Measurements from ENCODE around the gene SLC11A2. TPM values are rescaled to one million over a fixed set of nuclear protein-coding genes. Genes with fewer than 3 reads are reported as not detected.
"Not testable (repeated sequence)": the region's sequence is repeated elsewhere in the genome, so short reads cannot be mapped to it uniquely, and the experiment has no call there.

SLC11A2 gene
- polyA plus RNA-seq, 3 donors from 2014 or later, result 9.7 to 14.8 (median 11.2) TPM

- Mint-ChIP-seq H3K27me3 (ENCODE audit: low read depth in 3 of 3) (no peaks in the 10 kb centered on the region), H3K36me3 (peaks cover 0 to 8% (median 7%) of the 10 kb centered on the region in 3 donors), H3K9me3 (no peaks in the 10 kb centered on the region), H3K27ac (no peak overlapping the region), H3K4me1 (peaks cover 9% of the 10 kb centered on the region in 2 donors), H3K4me3 (no peak overlapping the region)
- DNase-seq, result no peak
Observed at GRCh38 chr12:50937653-50938052, 88.5 kb downstream of the SLC11A2 start.

DNA sequence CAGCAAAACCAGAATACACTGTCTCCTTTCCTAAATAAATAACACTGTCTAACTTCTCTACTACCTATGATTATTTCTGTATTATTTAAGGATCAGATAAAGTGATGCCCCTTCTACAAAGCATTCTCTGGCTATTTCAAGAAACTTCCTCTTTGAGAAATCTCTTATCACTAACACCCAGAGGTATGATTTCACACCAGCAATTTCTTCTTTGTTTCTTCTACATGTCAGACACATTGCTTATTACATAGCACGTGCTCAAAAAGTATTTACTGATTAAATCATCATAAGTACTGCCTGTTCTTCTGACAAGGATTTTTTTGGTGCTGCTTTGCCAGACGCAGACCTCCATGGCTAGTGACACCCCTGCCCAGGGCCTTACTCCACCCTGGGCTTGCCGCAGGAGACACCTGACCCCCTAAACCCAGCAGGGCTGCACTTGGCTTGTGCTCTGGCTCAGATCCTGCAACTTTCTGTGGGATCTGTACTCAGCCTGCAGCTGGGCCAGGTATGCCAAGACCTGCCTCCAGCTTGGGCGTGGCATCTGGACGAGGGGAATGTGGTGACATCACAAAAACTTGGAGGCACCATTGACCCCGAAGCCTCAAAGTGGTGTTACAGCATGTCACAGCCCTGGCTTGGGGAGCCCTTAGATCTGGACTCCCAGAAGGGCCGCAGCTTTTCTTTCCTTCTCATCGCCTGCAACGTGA, 89.2 kb downstream of the SLC11A2 start:
- Mint-ChIP-seq H3K4me1 (peaks cover 9% of the 10 kb centered on the region in 2 donors), H3K9me3 (no peaks in the 10 kb centered on the region), H3K36me3 (peaks cover 0 to 15% (median 6%) of the 10 kb centered on the region in 3 donors), H3K4me3 (no peak overlapping the region), H3K27me3 (ENCODE audit: low read depth in 3 of 3) (no peaks in the 10 kb centered on the region), H3K27ac (peak overlapping the region in 4 of 6 donors; percentile 5 to 58 (median 11))
- no peak for DNase-seq

DNA sequence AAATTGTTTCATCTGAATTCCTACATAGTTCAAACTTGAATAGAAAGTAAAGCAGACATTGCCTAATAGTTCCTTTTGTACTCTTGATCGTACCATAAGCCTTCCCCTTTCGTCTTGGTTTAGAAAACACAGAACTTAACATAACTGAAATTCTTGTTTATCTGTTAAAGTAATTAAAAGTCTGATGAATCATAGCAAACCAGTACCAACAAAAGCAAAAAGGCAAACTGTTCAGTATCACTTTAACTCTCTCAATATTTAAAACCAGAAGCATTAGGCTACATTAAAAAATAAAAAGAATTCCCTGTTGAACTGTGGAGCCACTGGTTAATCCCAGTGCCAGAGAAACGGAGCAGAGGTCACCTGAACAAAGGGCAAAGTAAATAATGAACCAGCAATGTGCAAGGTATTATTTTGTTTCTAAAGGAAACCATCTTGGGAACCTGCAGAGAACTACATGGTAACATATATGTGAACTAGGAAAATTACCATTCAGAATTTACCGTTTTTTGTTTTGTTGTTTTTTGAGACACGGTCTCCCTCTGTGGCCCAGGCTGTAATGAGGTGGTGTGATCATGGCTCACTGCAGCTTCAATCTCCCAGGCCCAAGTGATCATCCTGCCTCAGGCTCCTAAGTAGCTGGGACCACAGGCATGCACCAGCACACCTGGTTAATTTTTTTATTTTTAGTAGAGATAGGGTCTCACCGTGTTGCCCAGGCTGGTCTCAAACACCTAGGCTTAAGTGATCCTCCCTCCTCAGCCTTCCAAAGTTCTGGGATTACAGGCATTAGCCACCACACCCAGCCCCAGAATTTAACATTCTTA, 91.0 kb downstream of the SLC11A2 start:
- no peaks in the 10 kb centered on the region for H3K27me3 Mint-ChIP-seq (ENCODE audit: low read depth in 3 of 3)
- peak overlapping the region in 2 of 6 donors; percentile 62 for H3K27ac Mint-ChIP-seq
- H3K9me3 Mint-ChIP-seq, result no peaks in the 10 kb centered on the region
- no peak for DNase-seq
- H3K36me3 Mint-ChIP-seq, result peaks cover 5 to 24% (median 6%) of the 10 kb centered on the region in 3 donors
- peaks cover 9 to 15% of the 10 kb centered on the region in 2 donors for H3K4me1 Mint-ChIP-seq
- no peak overlapping the region for H3K4me3 Mint-ChIP-seq

DNA sequence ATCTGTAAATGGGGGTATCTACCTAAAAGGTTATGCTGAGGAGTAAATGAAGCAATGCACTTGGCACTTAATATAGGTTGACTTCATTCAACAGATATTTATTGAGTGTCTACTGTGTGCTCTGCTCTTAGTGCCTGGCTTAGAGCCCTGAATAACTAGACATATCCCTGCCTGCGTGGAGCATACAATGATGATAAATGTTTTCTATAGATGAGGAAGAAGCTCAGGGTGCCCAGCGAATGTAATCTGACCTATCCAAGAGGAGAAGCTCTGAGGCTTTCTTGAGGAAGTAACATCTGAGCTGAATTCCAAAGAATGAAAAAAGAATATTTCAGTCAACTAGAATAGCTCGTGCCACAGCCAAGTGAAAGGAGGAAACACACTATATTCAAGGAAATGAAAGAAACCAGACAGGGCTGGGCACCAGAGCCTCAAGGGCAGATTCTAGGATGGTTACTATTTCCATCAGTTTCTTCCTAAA, 91.8 kb downstream of the SLC11A2 start:
- Mint-ChIP-seq H3K36me3 (peaks cover 9 to 25% (median 12%) of the 10 kb centered on the region in 3 donors), H3K27ac (peak overlapping the region in 3 of 6 donors; percentile 5 to 30 (median 23)), H3K4me3 (no peak overlapping the region), H3K9me3 (no peaks in the 10 kb centered on the region), H3K27me3 (ENCODE audit: low read depth in 3 of 3) (no peaks in the 10 kb centered on the region), H3K4me1 (peaks cover 10 to 22% of the 10 kb centered on the region in 2 donors)
- DNase-seq, result no peak

DNA sequence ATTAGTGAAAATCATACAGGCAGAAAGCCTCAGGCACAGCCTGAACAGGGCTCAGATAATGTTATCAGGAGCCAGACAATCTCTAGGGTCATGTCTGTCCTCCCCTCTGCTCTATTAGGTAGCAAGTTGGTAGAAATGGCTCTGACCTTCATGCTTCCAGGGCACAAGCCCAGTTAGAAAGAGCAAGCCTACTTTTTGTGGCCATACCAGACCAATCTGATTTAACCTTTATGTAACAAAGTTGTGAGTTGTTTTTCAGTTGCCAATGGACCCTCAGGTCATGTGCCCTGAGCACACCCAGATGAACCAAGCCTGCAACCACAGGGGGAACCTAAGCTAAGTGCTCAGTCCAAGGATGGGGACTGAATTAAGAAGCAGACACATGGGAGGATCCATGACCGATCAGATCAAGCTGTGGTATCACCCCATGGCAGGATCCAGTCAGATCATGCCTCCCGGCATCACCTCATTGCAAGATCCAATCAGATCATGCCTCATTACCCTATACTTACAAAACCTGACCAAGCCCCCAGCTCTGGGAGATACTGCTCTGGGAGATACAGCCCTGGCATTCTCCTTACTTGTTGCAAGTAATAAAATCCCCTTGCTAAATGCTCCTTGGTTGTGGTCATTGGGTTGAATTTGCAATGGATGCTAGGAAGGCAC, 92.6 kb downstream of the SLC11A2 start:
- no peaks in the 10 kb centered on the region for H3K27me3 Mint-ChIP-seq (ENCODE audit: low read depth in 3 of 3)
- peak overlapping the region in 2 of 6 donors; percentile 18 to 73 for H3K27ac Mint-ChIP-seq
- H3K4me1 Mint-ChIP-seq, result peaks cover 18 to 30% of the 10 kb centered on the region in 2 donors
- H3K36me3 Mint-ChIP-seq, result peaks cover 9 to 26% (median 12%) of the 10 kb centered on the region in 3 donors
- no peak for DNase-seq
- H3K9me3 Mint-ChIP-seq, result no peaks in the 10 kb centered on the region
- no peak overlapping the region for H3K4me3 Mint-ChIP-seq

DNA sequence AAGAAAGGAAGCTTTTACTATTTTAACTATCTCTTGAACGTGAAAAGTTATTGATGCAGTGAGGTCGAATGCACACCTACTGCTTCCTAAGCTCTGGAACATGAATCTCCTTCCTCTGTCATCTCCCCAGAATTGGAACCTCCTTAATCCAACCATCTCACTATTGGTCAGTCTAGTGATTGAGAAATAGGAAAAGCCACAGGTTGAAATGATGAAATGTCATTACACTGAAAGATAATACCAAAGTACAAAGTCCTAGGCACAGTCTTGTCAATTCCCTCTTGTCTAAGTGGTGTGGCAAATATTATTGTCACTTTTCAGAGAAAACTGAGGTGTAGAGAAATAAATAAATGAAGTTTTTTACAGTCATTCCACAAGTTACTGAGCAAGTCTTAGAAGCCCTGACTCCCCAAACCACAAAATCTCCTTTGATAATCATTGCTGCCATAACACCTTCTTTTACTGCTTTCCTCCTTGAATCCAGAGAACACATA, 93.3 kb downstream of the SLC11A2 start:
- Mint-ChIP-seq H3K4me1 (peaks cover 26 to 37% of the 10 kb centered on the region in 2 donors), H3K4me3 (no peak overlapping the region)

DNA sequence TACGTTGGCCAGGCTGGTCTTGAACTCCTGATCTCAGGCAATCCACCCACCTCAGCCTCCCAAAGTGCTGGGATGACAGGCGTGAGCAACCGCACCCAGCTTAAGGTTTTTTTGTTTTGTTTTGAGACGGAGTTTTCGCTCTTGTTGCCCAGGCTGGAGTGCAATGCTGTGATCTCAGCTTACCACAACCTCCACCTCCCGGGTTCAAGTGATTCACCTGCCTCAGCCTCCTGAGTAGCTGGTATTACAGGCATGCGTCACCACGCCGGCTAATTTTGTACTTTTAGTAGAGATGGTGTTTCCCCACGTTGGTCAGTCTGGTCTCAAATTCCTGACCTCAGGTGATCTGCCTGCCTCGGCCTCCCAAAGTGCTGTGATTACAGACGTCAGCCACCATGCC, 95.7 kb downstream of the SLC11A2 start:
- peaks cover 9 to 28% (median 12%) of the 10 kb centered on the region in 3 donors for H3K36me3 Mint-ChIP-seq
- DNase-seq; H3K9me3 Mint-ChIP-seq; H3K4me3 Mint-ChIP-seq; H3K27me3 Mint-ChIP-seq (ENCODE audit: low read depth in 3 of 3): not testable (repeated sequence)
- peak overlapping the region in 1 of 6 donors; percentile 48 for H3K27ac Mint-ChIP-seq
- H3K4me1 Mint-ChIP-seq, result peaks cover 40 to 52% of the 10 kb centered on the region in 2 donors

More for the DNA sequence above, 93.3 kb downstream of the SLC11A2 start:
- no peaks in the 10 kb centered on the region for H3K27me3 Mint-ChIP-seq (ENCODE audit: low read depth in 3 of 3)
- DNase-seq, result no peak
- H3K9me3 Mint-ChIP-seq, result no peaks in the 10 kb centered on the region
- peaks cover 9 to 28% (median 12%) of the 10 kb centered on the region in 3 donors for H3K36me3 Mint-ChIP-seq
- peak overlapping the region in 4 of 6 donors; percentile 9 to 73 (median 60) for H3K27ac Mint-ChIP-seq

DNA sequence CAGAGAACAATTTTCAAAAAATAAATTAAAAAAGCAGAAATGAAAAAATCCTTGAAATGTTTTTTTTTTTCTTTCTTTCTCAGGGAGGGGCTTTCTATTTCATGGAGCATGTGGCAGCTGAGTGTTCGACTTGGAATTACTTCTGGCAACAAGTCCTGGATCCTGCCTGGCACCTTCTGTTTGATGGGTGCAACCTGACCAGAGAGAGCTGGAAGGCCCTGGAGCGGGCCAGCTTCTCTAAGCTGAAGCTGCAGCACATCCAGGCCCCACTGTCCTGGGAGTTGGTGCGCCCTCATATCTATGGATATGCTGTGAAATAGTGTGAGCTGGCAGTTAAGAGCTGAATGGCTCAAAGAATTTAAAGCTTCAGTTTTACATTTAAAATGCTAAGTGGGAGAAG, 96.4 kb downstream of the SLC11A2 start:
- H3K27ac Mint-ChIP-seq, result peak overlapping the region in 2 of 6 donors; percentile 16 to 39
- DNase-seq, result no peak
- H3K4me3 Mint-ChIP-seq, result no peak overlapping the region
- peaks cover 0 to 6% (median under 1%) of the 10 kb centered on the region in 3 donors for H3K27me3 Mint-ChIP-seq (ENCODE audit: low read depth in 3 of 3)
- no peaks in the 10 kb centered on the region for H3K9me3 Mint-ChIP-seq
- peaks cover 9 to 26% (median 12%) of the 10 kb centered on the region in 3 donors for H3K36me3 Mint-ChIP-seq
- H3K4me1 Mint-ChIP-seq, result peaks cover 46 to 58% of the 10 kb centered on the region in 2 donors

Other genes starting within 250 kb of the SLC11A2 start
- gene TMPRSS12, start 183.5 kb downstream of the SLC11A2 start, polyA plus RNA-seq, result not detected
- gene HIGD1C, start 73.8 kb downstream of the SLC11A2 start, polyA plus RNA-seq, result not detected
- gene LETMD1, start 21.9 kb upstream of the SLC11A2 start, polyA plus RNA-seq, result 10 to 100 TPM; 14.9 to 40.4 (median 17.7) TPM
- 1 to 10 TPM in 2 of 3 donors, under 1 TPM in 1; 0.90 to 7.9 (median 7.2) TPM for gene CSRNP2, start 57.2 kb upstream of the SLC11A2 start, polyA plus RNA-seq
- gene TFCP2, start 146.8 kb upstream of the SLC11A2 start, polyA plus RNA-seq, result 10 to 100 TPM; 10.1 to 16.6 (median 11.7) TPM
- gene POU6F1, start 191.7 kb upstream of the SLC11A2 start, polyA plus RNA-seq, result 1 to 10 TPM in 1 of 3 donors, under 1 TPM in 2; 0.78 to 1.8 (median 0.86) TPM
- 1,000 to 10,000 TPM; 1,137 to 2,830 (median 1,368) TPM for gene DAZAP2, start 212.4 kb upstream of the SLC11A2 start, polyA plus RNA-seq
- 10 to 100 TPM; 26.7 to 41.9 (median 34.6) TPM for gene SMAGP, start 244.0 kb upstream of the SLC11A2 start, polyA plus RNA-seq

All from immature natural killer cell (primary cell).